WTC11 (cell line): ENCODE data around the gene ATAD2B. TPM values are rescaled to one million over a fixed set of nuclear protein-coding genes. Genes with fewer than 3 reads are reported as not detected.

ENCODE experiments used
- ATAC-seq: fragments of 200-7000 bp; cut with Tn5 transposase; 2 replicates; pipeline ENCODE4 v1.10.0; 2021; ENCODE audit warnings: mild to moderate bottlenecking, moderate library complexity
- CTCF ChIA-PET: fragments of 300-600 bp; sonication (Branson Sonifier 250); formaldehyde crosslinking; loops from one replicate; lab custom pipeline; 2021; ENCODE audit warnings: antibody characterized with exemption; lab: Charles Lee
- POLR2A ChIA-PET: fragments of 350-600 bp; sonication (Branson Sonifier 250); formaldehyde crosslinking; loops from one replicate; lab custom pipeline; 2021; ENCODE audit warnings: antibody characterized with exemption; lab: Charles Lee
- DNase-seq: peaks from one replicate; pipeline ENCODE4 v3.0.0; 2021; ENCODE audit warnings: low spot score
- H3K27ac Mint-ChIP-seq: 2 replicates; pipeline ENCODE4 v1.8.0; 2021; ENCODE audit warnings: mixed read lengths
- H3K27me3 Mint-ChIP-seq: 2 replicates; pipeline ENCODE4 v1.8.0; 2021; ENCODE audit warnings: low read depth, mild to moderate bottlenecking, moderate library complexity, mixed read lengths
- H3K36me3 Mint-ChIP-seq: 2 replicates; pipeline ENCODE4 v1.8.0; 2021; ENCODE audit warnings: mixed read lengths
- H3K4me1 Mint-ChIP-seq: 2 replicates; pipeline ENCODE4 v1.8.0; 2022; ENCODE audit warnings: mixed read lengths
- H3K4me3 Mint-ChIP-seq: 2 replicates; pipeline ENCODE4 v1.8.0; 2021; ENCODE audit warnings: mild to moderate bottlenecking, moderate library complexity, mixed read lengths
- H3K9me3 Mint-ChIP-seq: 2 replicates; pipeline ENCODE4 v1.8.0; 2021; ENCODE audit warnings: mixed read lengths
- CREB1 ChIP-seq: sonication (generic); formaldehyde crosslinking; IDR thresholded peaks from 2 replicates; pipeline ENCODE4 v1.8.0; 2023; ENCODE audit warnings: mild to moderate bottlenecking, missing genetic modification reagents
- FOXJ3 ChIP-seq: sonication (generic); formaldehyde crosslinking; IDR thresholded peaks from 2 replicates; pipeline ENCODE4 v1.9.0; 2021; ENCODE audit warnings: missing genetic modification reagents, mild to moderate bottlenecking, borderline replicate concordance
- GRHL2 ChIP-seq: fragments of 250-450 bp; sonication (Bioruptor Pico); IDR thresholded peaks from 2 replicates; pipeline ENCODE4 v1.8.0; 2022; ENCODE audit warnings: mild to moderate bottlenecking, moderate library complexity; ENCODE audit not compliant: insufficient replicate concordance, severe bottlenecking
- HMGA2 ChIP-seq: fragments of 250-450 bp; sonication (Bioruptor Pico); IDR thresholded peaks from 2 replicates; pipeline ENCODE4 v1.4.0; 2021; ENCODE audit warnings: mild to moderate bottlenecking, moderate library complexity
- JAZF1 ChIP-seq: fragments of 250-450 bp; sonication (Bioruptor Pico); IDR thresholded peaks from 2 replicates; pipeline ENCODE4 v1.9.0; 2021; ENCODE audit warnings: moderate library complexity, mild to moderate bottlenecking, inconsistent platforms
- NFATC4 ChIP-seq: fragments of 250-450 bp; sonication (Bioruptor Pico); IDR thresholded peaks from 2 replicates; pipeline ENCODE4 v1.9.0; 2021; ENCODE audit warnings: mild to moderate bottlenecking
- NR1H2 ChIP-seq: sonication (generic); formaldehyde crosslinking; IDR thresholded peaks from 2 replicates; pipeline ENCODE4 v1.9.0; 2021; ENCODE audit warnings: mild to moderate bottlenecking, moderate library complexity, missing genetic modification reagents
- NR3C1 ChIP-seq: sonication (generic); formaldehyde crosslinking; conservative IDR thresholded peaks from 2 replicates; pipeline ENCODE4 v1.8.1; 2023; ENCODE audit warnings: low read depth, mild to moderate bottlenecking, missing genetic modification reagents
- RORB ChIP-seq: fragments of 250-450 bp; sonication (Bioruptor Pico); IDR thresholded peaks from 2 replicates; pipeline ENCODE4 v1.9.0; 2021; ENCODE audit warnings: mild to moderate bottlenecking
- ZBTB21 ChIP-seq: sonication (generic); formaldehyde crosslinking; IDR thresholded peaks from 2 replicates; pipeline ENCODE4 v1.8.1; 2023; ENCODE audit warnings: mild to moderate bottlenecking, missing genetic modification reagents, borderline replicate concordance
- ZNF423 ChIP-seq: fragments of 250-450 bp; sonication (Bioruptor Pico); IDR thresholded peaks from 2 replicates; pipeline ENCODE4 v2.1.2; 2022; ENCODE audit warnings: mild to moderate bottlenecking, moderate library complexity
- total RNA-seq: library from RNA; stranded (reverse); gene quantifications from 3 replicates; pipeline ENCODE4 v1.2.3, GENCODE V29; 2021
- TF ChIP-seq, protein P1 (sequence below): fragments of 250-450 bp; sonication (Bioruptor Pico); IDR thresholded peaks from 2 replicates; pipeline ENCODE4 v1.8.0; 2021; ENCODE audit warnings: mild to moderate bottlenecking
- TF ChIP-seq, protein P2 (sequence below): fragments of 250-450 bp; sonication (Bioruptor Pico); IDR thresholded peaks from 2 replicates; pipeline ENCODE4 v1.9.0; 2021; ENCODE audit warnings: mild to moderate bottlenecking
- TF ChIP-seq, protein P3 (sequence below): sonication (generic); formaldehyde crosslinking; IDR thresholded peaks from 2 replicates; pipeline ENCODE4 v1.8.0; 2022; ENCODE audit warnings: mild to moderate bottlenecking, missing genetic modification reagents
- TF ChIP-seq, protein P4 (sequence below): fragments of 250-450 bp; sonication (Bioruptor Pico); conservative IDR thresholded peaks from 2 replicates; pipeline ENCODE4 v1.9.0; 2021; ENCODE audit warnings: mild to moderate bottlenecking
- TF ChIP-seq, protein P5 (sequence below): sonication (generic); formaldehyde crosslinking; IDR thresholded peaks from 2 replicates; pipeline ENCODE4 v1.8.1; 2023; ENCODE audit warnings: mild to moderate bottlenecking, moderate library complexity, missing genetic modification reagents
- TF ChIP-seq, protein P6 (sequence below): fragments of 250-450 bp; sonication (Bioruptor Pico); IDR thresholded peaks from 2 replicates; pipeline ENCODE4 v1.9.0; 2021; ENCODE audit warnings: moderate library complexity, mild to moderate bottlenecking, inconsistent platforms, borderline replicate concordance
- TF ChIP-seq, protein P7 (sequence below): fragments of 250-450 bp; sonication (Bioruptor Pico); IDR thresholded peaks from 2 replicates; pipeline ENCODE4 v2.1.2; 2022; ENCODE audit warnings: mild to moderate bottlenecking, moderate library complexity
- TF ChIP-seq, protein P8 (sequence below): sonication (generic); formaldehyde crosslinking; IDR thresholded peaks from 2 replicates; pipeline ENCODE4 v1.8.1; 2022; ENCODE audit warnings: mild to moderate bottlenecking, missing genetic modification reagents, moderate library complexity, borderline replicate concordance

The ATAD2B gene
- total RNA-seq, 1 experiment from 2014 or later = 21.5 TPM

DNA sequence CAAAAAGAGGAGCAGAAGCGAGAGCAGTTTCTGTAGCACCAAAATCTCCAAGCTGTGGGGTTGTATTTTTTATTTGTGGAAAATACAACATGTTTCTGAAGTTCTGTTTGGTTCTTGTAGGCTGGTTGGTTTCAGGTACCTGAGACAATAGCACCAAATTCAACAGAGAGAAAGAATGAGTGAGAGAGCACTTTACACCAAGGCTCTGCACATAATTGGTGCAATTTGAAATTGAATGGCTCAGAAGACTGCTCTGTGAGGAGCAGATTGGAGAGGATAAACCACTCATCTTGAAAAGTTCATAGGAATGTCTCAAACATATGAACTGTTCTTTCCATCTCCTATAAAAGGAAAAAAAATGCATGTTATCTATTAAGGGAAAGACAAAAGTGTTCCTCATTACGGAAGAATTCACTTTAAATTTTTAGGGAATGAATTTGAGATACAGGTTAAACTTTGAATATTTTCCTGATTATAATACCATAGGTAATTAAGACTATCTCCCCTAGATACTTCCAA, 175.1 kb downstream of the ATAD2B start:
- ATAC-seq = peak; percentile 86

More for the DNA sequence above, 175.1 kb downstream of the ATAD2B start:
- Mint-ChIP-seq H3K27me3 (no peaks in the 10 kb centered on the region), H3K36me3 (peaks cover 5% of the 10 kb centered on the region), H3K9me3 (no peaks in the 10 kb centered on the region), H3K4me1 (peaks cover 58% of the 10 kb centered on the region), H3K4me3 (peak overlapping the region; percentile 44), H3K27ac (peak overlapping the region; percentile 95)
- no peak for DNase-seq
- CTCF ChIA-PET = interaction anchor here (0.5 to 1.2 kb wide), 3 partner anchors 72 to 333 kb away, joined by 3 read pairs; partner anchors contain the start of gene TP53I3
- TF ChIP-seq, protein P1, sequence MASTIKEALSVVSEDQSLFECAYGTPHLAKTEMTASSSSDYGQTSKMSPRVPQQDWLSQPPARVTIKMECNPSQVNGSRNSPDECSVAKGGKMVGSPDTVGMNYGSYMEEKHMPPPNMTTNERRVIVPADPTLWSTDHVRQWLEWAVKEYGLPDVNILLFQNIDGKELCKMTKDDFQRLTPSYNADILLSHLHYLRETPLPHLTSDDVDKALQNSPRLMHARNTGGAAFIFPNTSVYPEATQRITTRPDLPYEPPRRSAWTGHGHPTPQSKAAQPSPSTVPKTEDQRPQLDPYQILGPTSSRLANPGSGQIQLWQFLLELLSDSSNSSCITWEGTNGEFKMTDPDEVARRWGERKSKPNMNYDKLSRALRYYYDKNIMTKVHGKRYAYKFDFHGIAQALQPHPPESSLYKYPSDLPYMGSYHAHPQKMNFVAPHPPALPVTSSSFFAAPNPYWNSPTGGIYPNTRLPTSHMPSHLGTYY (CRISPR knock-in tag) = no peak
- TF ChIP-seq HMGA2 (CRISPR knock-in tag) (no peak), ZBTB21 (CRISPR knock-in tag) (no peak), NFATC4 (CRISPR knock-in tag) (no peak), JAZF1 (CRISPR knock-in tag) (no peak), FOXJ3 (CRISPR knock-in tag) (no peak), ZNF423 (CRISPR knock-in tag) (no peak), GRHL2 (no peak), RORB (CRISPR knock-in tag) (no peak), NR3C1 (no peak), NR1H2 (no peak), CREB1 (CRISPR knock-in tag) (no peak)
- TF ChIP-seq, protein P2, sequence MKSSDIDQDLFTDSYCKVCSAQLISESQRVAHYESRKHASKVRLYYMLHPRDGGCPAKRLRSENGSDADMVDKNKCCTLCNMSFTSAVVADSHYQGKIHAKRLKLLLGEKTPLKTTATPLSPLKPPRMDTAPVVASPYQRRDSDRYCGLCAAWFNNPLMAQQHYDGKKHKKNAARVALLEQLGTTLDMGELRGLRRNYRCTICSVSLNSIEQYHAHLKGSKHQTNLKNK (CRISPR knock-in tag) = no peak
- TF ChIP-seq, protein P3, sequence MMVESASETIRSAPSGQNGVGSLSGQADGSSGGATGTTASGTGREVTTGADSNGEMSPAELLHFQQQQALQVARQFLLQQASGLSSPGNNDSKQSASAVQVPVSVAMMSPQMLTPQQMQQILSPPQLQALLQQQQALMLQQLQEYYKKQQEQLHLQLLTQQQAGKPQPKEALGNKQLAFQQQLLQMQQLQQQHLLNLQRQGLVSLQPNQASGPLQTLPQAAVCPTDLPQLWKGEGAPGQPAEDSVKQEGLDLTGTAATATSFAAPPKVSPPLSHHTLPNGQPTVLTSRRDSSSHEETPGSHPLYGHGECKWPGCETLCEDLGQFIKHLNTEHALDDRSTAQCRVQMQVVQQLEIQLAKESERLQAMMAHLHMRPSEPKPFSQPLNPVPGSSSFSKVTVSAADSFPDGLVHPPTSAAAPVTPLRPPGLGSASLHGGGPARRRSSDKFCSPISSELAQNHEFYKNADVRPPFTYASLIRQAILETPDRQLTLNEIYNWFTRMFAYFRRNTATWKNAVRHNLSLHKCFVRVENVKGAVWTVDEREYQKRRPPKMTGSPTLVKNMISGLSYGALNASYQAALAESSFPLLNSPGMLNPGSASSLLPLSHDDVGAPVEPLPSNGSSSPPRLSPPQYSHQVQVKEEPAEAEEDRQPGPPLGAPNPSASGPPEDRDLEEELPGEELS (CRISPR knock-in tag) = no peak
- TF ChIP-seq, protein P4, sequence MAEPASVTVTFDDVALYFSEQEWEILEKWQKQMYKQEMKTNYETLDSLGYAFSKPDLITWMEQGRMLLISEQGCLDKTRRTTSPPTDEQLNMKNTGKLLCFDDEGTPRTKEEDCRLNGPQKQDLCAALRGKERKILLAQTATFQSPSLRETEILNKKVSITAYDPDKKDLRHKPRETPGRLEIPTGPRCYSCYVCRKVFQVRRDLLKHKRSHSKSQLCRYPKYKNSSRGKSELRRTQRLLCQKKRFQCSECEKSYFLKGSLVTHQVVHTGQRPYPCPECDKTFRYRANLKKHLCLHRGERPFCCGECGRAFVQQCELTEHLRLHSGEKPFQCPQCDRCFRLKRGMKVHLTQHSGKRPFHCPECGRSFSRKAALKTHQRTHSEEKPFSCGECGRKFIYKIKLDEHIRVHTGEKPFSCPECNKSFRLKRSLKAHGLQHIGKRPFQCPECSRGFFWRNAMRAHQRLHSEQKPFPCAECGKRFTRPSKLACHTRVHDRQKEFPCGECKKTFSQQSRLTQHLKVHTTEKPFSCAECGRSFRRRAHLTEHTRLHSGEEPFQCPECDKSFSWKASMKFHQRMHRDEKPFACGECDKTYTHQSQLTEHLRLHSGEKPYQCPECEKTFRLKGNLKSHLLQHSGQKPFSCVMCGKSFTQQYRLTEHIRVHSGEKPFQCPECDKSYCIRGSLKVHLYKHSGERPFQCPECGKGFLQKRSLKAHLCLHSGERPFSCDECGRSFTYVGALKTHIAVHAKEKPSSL = no peak
- TF ChIP-seq, protein P5, sequence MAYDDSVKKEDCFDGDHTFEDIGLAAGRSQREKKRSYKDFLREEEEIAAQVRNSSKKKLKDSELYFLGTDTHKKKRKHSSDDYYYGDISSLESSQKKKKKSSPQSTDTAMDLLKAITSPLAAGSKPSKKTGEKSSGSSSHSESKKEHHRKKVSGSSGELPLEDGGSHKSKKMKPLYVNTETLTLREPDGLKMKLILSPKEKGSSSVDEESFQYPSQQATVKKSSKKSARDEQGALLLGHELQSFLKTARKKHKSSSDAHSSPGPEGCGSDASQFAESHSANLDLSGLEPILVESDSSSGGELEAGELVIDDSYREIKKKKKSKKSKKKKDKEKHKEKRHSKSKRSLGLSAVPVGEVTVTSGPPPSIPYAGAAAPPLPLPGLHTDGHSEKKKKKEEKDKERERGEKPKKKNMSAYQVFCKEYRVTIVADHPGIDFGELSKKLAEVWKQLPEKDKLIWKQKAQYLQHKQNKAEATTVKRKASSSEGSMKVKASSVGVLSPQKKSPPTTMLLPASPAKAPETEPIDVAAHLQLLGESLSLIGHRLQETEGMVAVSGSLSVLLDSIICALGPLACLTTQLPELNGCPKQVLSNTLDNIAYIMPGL = no peak
- TF ChIP-seq, protein P6, sequence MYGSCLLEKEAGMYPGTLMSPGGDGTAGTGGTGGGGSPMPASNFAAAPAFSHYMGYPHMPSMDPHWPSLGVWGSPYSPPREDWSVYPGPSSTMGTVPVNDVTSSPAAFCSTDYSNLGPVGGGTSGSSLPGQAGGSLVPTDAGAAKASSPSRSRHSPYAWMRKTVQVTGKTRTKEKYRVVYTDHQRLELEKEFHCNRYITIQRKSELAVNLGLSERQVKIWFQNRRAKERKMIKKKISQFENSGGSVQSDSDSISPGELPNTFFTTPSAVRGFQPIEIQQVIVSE = no peak
- TF ChIP-seq, protein P7, sequence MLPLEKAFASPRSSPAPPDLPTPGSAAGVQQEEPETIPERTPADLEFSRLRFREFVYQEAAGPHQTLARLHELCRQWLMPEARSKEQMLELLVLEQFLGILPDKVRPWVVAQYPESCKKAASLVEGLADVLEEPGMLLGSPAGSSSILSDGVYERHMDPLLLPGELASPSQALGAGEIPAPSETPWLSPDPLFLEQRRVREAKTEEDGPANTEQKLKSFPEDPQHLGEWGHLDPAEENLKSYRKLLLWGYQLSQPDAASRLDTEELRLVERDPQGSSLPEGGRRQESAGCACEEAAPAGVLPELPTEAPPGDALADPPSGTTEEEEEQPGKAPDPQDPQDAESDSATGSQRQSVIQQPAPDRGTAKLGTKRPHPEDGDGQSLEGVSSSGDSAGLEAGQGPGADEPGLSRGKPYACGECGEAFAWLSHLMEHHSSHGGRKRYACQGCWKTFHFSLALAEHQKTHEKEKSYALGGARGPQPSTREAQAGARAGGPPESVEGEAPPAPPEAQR = no peak
- TF ChIP-seq, protein P8, sequence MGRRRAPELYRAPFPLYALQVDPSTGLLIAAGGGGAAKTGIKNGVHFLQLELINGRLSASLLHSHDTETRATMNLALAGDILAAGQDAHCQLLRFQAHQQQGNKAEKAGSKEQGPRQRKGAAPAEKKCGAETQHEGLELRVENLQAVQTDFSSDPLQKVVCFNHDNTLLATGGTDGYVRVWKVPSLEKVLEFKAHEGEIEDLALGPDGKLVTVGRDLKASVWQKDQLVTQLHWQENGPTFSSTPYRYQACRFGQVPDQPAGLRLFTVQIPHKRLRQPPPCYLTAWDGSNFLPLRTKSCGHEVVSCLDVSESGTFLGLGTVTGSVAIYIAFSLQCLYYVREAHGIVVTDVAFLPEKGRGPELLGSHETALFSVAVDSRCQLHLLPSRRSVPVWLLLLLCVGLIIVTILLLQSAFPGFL (CRISPR knock-in tag) = no peak
- POLR2A ChIA-PET = no interaction called here
